Measurements from ENCODE around the gene KRCC1. TPM values are rescaled to one million over a fixed set of nuclear protein-coding genes. Genes with fewer than 3 reads are reported as not detected.

KRCC1 gene
- total RNA-seq, 4 donors from 2014 or later, result 29.4 to 44.6 (median 35.9) TPM

DNA sequence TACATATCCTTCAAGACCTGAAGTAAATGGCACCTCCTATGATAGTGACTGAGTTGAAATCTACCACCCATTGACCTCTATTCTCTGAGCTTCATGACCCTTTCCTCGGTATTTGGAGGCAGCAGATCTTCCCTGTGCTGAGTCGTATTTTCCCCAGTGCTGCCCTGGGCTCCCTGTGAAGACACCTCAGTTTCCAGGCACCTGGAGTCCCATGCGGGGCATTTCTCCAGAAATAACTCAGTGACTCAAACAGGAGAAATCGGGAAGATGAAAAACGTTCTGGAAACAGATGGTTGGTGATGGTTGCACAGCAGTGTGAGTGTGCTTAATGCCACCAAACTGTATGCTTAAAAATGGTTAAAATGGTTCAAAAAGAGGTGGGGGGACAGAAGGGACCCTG is 30.0 kb upstream of the KRCC1 start:
- TF ChIP-seq POLR2A (IDR thresholded peaks at IDR 0.05), result no peak
- TF ChIP-seq, protein P1, sequence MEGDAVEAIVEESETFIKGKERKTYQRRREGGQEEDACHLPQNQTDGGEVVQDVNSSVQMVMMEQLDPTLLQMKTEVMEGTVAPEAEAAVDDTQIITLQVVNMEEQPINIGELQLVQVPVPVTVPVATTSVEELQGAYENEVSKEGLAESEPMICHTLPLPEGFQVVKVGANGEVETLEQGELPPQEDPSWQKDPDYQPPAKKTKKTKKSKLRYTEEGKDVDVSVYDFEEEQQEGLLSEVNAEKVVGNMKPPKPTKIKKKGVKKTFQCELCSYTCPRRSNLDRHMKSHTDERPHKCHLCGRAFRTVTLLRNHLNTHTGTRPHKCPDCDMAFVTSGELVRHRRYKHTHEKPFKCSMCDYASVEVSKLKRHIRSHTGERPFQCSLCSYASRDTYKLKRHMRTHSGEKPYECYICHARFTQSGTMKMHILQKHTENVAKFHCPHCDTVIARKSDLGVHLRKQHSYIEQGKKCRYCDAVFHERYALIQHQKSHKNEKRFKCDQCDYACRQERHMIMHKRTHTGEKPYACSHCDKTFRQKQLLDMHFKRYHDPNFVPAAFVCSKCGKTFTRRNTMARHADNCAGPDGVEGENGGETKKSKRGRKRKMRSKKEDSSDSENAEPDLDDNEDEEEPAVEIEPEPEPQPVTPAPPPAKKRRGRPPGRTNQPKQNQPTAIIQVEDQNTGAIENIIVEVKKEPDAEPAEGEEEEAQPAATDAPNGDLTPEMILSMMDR (IDR thresholded peaks at IDR 0.05), result no peak
- Histone ChIP-seq H3K27ac (no peak overlapping the region), H3K9me3 (no peaks in the 10 kb centered on the region), H3K4me1 (no peaks in the 10 kb centered on the region), H3K4me3 (replicated peaks in 1 of 3) (no peak overlapping the region), H3K27me3 (no peaks in the 10 kb centered on the region), H3K36me3 (no peaks in the 10 kb centered on the region)
- DNase-seq, result no peak
- intact Hi-C loops (cut with DNase I), result no loop called here
- WGBS, 2 donors, result 85 to 87% methylated on average over 5 of the region's 5 CpGs

DNA sequence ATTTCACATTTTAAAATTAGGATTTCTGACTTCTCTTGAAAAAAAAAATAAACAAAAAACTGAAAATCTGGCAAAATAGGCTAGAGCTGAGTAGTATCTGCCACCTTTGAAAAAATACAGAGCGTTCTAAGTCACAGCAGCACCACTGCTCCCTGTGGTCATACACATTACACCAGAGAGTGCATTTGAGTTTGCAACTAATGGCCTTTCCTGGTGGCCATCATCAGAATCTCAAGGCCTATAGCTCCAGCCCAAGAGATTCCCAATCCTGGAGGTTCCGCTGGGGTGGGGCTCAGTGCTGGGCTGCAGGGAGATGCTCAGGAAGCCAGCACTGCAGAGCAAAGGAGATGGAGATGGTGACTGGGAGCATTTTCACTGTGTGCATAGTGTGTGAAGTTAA is 29.5 kb upstream of the KRCC1 start:
- H3K27me3 ChIP-seq, result no peaks in the 10 kb centered on the region
- no peaks in the 10 kb centered on the region for H3K9me3 ChIP-seq
- intact Hi-C loops (cut with DNase I), result no loop called here

DNA sequence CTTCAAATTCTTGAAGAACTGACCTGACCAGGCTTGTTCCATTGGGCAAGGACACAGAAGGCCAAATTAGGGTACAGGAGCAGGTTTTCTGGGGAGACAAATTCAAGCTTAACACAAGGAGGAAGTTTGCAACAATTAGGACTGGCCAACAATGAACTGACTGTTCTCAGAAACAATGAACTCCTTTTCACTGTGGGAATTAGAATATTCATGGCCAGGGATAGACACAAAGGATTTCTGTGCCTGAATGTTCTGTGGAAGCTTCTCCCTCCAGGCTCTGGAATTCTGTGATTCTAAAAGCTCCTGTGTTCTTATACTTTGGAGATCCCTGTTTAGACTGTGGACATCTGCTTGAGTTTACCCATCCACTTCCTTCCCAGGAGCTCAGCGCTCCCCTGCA is 27.2 kb upstream of the KRCC1 start:
- TF ChIP-seq POLR2A (IDR thresholded peaks at IDR 0.05), result no peak
- TF ChIP-seq, protein P1 (IDR thresholded peaks at IDR 0.05), result no peak
- no peak overlapping the region for H3K27ac ChIP-seq
- 91 to 92% methylated on average over 1 of the region's 1 CpG for WGBS, 2 donors
- no peaks in the 10 kb centered on the region for H3K4me1 ChIP-seq
- no peak overlapping the region for H3K4me3 ChIP-seq (replicated peaks in 1 of 3)
- no peaks in the 10 kb centered on the region for H3K36me3 ChIP-seq
- no peaks in the 10 kb centered on the region for H3K9me3 ChIP-seq
- no peaks in the 10 kb centered on the region for H3K27me3 ChIP-seq
- intact Hi-C loops (cut with DNase I), result no loop called here
- DNase-seq, result no peak

More for the DNA sequence above, 29.5 kb upstream of the KRCC1 start:
- Histone ChIP-seq H3K4me3 (replicated peaks in 1 of 3) (no peak overlapping the region), H3K27ac (no peak overlapping the region), H3K36me3 (no peaks in the 10 kb centered on the region), H3K4me1 (no peaks in the 10 kb centered on the region)
- no peak for DNase-seq
- 94 to 98% methylated on average over 2 of the region's 2 CpGs for WGBS, 2 donors
- TF ChIP-seq POLR2A (IDR thresholded peaks at IDR 0.05), result no peak
- TF ChIP-seq, protein P1 (IDR thresholded peaks at IDR 0.05), result no peak

DNA sequence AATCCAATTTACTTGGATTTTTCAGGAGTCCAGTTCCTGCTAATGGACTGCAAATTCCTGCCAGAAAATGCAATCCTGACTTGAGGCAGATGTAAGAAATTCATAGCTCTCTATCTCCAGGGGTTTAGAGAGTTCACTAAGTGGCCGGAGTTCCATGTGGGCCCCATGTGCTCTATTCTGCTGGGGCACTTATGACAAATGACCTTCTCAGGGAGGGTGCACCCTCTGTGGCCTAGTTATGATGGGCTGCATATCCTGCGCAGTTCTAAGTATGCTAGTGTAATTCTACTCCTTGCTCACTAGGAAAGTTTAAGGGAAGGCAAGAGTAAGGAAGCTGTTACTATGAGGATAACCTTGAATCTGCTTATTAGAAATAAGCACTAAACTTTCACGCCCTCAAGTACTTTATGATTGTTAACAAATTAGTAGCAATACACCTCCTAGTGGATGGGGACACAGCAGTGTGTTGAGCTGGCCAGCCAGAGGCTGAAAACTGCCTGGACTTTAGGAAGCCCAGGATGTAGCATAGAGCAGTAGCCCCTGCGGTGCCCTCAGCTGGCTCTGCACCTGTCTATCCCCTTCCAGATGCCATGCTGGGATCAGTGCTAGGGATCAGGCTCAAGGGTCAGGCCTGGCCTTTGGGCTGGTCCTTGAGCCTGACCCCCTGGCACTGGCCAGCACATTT is 26.5 kb upstream of the KRCC1 start:
- no peaks in the 10 kb centered on the region for H3K36me3 ChIP-seq
- H3K4me3 ChIP-seq (replicated peaks in 1 of 3), result no peak overlapping the region
- no peaks in the 10 kb centered on the region for H3K4me1 ChIP-seq
- H3K9me3 ChIP-seq, result no peaks in the 10 kb centered on the region
- H3K27ac ChIP-seq, result no peak overlapping the region
- intact Hi-C loops (cut with DNase I), result no loop called here
- no peak for DNase-seq
- H3K27me3 ChIP-seq, result no peaks in the 10 kb centered on the region
- TF ChIP-seq POLR2A (IDR thresholded peaks at IDR 0.05), result no peak
- TF ChIP-seq, protein P1 (IDR thresholded peaks at IDR 0.05), result no peak
- 58 to 83% methylated on average over 3 to 4 of the region's 4 CpGs for WGBS, 2 donors

DNA sequence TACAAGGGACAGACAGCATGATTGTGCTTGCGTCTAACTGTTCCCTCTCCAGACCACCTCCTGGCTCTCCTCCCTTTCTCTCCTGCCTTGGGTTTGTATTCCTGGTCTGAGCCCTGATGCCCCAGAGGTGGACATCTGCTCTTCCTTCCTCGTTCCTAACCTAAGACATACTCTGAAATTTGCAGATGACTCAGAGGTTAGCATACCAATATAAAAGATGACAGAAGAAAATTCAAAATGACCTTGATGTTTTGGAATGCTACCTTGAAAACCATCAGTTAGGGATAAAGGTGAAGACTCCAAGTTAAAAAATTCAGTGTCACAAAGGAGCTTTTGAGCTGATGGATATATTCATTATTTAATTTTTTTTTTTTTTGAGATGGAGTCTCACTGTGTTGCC is 25.0 kb upstream of the KRCC1 start:
- H3K4me3 ChIP-seq (replicated peaks in 1 of 3), result no peak overlapping the region
- no peak overlapping the region for H3K27ac ChIP-seq
- 79 to 83% methylated on average over 2 of the region's 2 CpGs for whole genome bisulfite sequencing, 2 donors
- no peaks in the 10 kb centered on the region for H3K9me3 ChIP-seq
- H3K36me3 ChIP-seq, result no peaks in the 10 kb centered on the region
- no peaks in the 10 kb centered on the region for H3K4me1 ChIP-seq
- intact Hi-C loops (cut with DNase I), result no loop called here
- DNase-seq, result no peak
- no peak for TF ChIP-seq POLR2A (IDR thresholded peaks at IDR 0.05)
- TF ChIP-seq, protein P1 (IDR thresholded peaks at IDR 0.05), result no peak
- H3K27me3 ChIP-seq, result no peaks in the 10 kb centered on the region
